DND-41 (cell line): Measurements from ENCODE around the gene ABCA12.

Source experiments
- ATAC-seq: fragments of 200-7000 bp; cut with Tn5 transposase; 3 replicates; pipeline ENCODE4 v1.9.1; 2021; ENCODE audit warnings: low read depth; ENCODE audit not compliant: insufficient read depth
- DNase-seq: peaks from one replicate; pipeline ENCODE4 v3.0.0-alpha.2; 2020
- H2AFZ ChIP-seq: 2 replicates; pipeline ENCODE4 v1.6.0; 2012; ENCODE audit warnings: low read depth, low read length
- H3K27ac ChIP-seq: 2 replicates; pipeline ENCODE4 v1.5.1; 2012; ENCODE audit warnings: low read length, inconsistent platforms
- H3K27me3 ChIP-seq: fragments of 200-600 bp; sonication (generic); 2 replicates; pipeline ENCODE4 v1.6.0; 2012; ENCODE audit warnings: low read length, mild to moderate bottlenecking, inconsistent platforms; ENCODE audit not compliant: insufficient read depth, poor library complexity
- H3K36me3 ChIP-seq: 2 replicates; pipeline ENCODE4 v1.5.1; 2012; ENCODE audit warnings: low read length, inconsistent platforms; ENCODE audit not compliant: insufficient read depth
- H3K4me1 ChIP-seq: 2 replicates; pipeline ENCODE4 v1.5.1; 2012; ENCODE audit warnings: mild to moderate bottlenecking, low read length; ENCODE audit not compliant: insufficient read depth
- H3K4me2 ChIP-seq: 2 replicates; pipeline ENCODE4 v1.6.0; 2012; ENCODE audit warnings: mild to moderate bottlenecking, moderate library complexity, low read length, inconsistent platforms; ENCODE audit not compliant: insufficient read depth
- H3K4me3 ChIP-seq, 2 experiments: fragments of 200-600 bp in 1 of 2; shearing (Covaris generic) in 1 of 2; 2 replicates each; pipeline ENCODE4 v1.5.1; 2012 to 2016; ENCODE audit warnings: inconsistent platforms in 2 of 2, low read length in 2 of 2, mild to moderate bottlenecking in 2 of 2, low read depth in 1 of 2, moderate library complexity in 1 of 2
- H3K79me2 ChIP-seq: 2 replicates; pipeline ENCODE4 v1.6.0; 2012; ENCODE audit warnings: low read length, inconsistent platforms; ENCODE audit not compliant: insufficient read depth
- H3K9ac ChIP-seq: 2 replicates; pipeline ENCODE4 v1.6.0; 2012; ENCODE audit warnings: low read depth, mild to moderate bottlenecking, inconsistent platforms, low read length, moderate library complexity
- H3K9me3 ChIP-seq: 2 replicates; pipeline ENCODE4 v1.5.1; 2012; ENCODE audit warnings: low read length, moderate library complexity, mild to moderate bottlenecking, inconsistent platforms; ENCODE audit not compliant: insufficient read depth, severe bottlenecking
- H4K20me1 ChIP-seq: 2 replicates; pipeline ENCODE4 v1.6.0; 2012; ENCODE audit warnings: low read length; ENCODE audit not compliant: insufficient read depth
- EZH2 ChIP-seq: IDR thresholded peaks from 3 replicates; pipeline ENCODE4 v1.6.1; 2012; ENCODE audit warnings: borderline replicate concordance, low read depth, mild to moderate bottlenecking, moderate library complexity, low read length, inconsistent platforms; ENCODE audit not compliant: severe bottlenecking
- TF ChIP-seq, protein P1 (sequence below): IDR thresholded peaks from 2 replicates; pipeline ENCODE4 v1.5.1; 2012; ENCODE audit warnings: borderline replicate concordance, low read length, moderate library complexity, mild to moderate bottlenecking; ENCODE audit not compliant: poor library complexity, severe bottlenecking; ENCODE audit errors: extremely low read depth

Gene ABCA12

DNA sequence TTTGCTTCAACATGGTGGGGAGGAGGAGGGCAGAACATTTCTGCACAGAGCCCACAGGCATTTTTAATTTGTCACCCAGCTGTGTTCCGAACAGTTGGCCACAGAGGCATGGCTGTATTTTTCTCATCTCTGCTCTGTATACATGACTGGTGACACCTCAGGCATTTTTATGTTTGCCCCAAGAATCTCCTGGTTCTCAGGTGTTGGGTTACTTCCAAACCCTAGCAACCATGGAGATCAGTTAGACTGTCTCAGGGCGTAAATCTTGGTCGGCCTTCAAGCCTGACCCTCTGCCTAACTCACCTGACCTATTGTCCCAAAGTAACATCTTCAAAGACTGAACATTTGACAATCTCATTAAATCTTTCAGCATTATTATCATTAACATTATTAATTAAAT lies 100.0 kb downstream of the ABCA12 start:
- no peak overlapping the region for H3K4me2 ChIP-seq
- no peak for TF ChIP-seq EZH2
- TF ChIP-seq, protein P1, sequence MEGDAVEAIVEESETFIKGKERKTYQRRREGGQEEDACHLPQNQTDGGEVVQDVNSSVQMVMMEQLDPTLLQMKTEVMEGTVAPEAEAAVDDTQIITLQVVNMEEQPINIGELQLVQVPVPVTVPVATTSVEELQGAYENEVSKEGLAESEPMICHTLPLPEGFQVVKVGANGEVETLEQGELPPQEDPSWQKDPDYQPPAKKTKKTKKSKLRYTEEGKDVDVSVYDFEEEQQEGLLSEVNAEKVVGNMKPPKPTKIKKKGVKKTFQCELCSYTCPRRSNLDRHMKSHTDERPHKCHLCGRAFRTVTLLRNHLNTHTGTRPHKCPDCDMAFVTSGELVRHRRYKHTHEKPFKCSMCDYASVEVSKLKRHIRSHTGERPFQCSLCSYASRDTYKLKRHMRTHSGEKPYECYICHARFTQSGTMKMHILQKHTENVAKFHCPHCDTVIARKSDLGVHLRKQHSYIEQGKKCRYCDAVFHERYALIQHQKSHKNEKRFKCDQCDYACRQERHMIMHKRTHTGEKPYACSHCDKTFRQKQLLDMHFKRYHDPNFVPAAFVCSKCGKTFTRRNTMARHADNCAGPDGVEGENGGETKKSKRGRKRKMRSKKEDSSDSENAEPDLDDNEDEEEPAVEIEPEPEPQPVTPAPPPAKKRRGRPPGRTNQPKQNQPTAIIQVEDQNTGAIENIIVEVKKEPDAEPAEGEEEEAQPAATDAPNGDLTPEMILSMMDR = no peak
- H3K79me2 ChIP-seq = no peaks in the 10 kb centered on the region
- no peak overlapping the region for H3K27ac ChIP-seq
- ATAC-seq (no peak), DNase-seq (no peak)
- H3K9ac ChIP-seq = no peak overlapping the region
- no peaks in the 10 kb centered on the region for H4K20me1 ChIP-seq
- H2AFZ ChIP-seq = no peak overlapping the region
- H3K36me3 ChIP-seq = no peaks in the 10 kb centered on the region
- H3K9me3 ChIP-seq = no peaks in the 10 kb centered on the region
- H3K27me3 ChIP-seq = no peaks in the 10 kb centered on the region
- no peak overlapping the region for H3K4me3 ChIP-seq
- H3K4me1 ChIP-seq = no peaks in the 10 kb centered on the region

DNA sequence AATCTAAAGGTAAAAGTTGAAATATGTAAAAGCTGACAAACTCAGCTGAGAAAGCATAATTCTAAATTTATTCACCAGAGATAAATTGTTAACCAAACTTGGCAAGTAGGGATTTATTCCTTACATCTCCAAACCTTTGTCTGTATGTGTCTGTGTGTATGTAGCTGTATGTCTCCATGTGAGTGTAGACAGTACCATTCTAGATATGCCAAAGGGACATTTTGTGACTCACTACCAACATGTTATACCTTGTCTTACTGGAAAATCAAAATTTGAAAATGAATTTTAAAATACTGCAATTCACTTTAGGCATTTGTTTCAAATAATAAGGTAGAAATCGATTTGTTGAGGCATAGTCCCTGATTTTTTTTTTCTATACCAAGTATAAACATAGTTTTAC lies 102.1 kb downstream of the ABCA12 start:
- Histone ChIP-seq H3K27me3 (no peaks in the 10 kb centered on the region), H3K27ac (no peak overlapping the region), H3K79me2 (no peaks in the 10 kb centered on the region), H4K20me1 (no peaks in the 10 kb centered on the region), H3K9me3 (no peaks in the 10 kb centered on the region), H3K4me2 (no peak overlapping the region), H3K4me1 (no peaks in the 10 kb centered on the region), H3K36me3 (no peaks in the 10 kb centered on the region), H3K9ac (no peak overlapping the region), H2AFZ (no peak overlapping the region), H3K4me3 (no peak overlapping the region)
- DNase-seq = no peak
- TF ChIP-seq EZH2 = no peak
- TF ChIP-seq, protein P1 = no peak
- ATAC-seq = no peak

DNA sequence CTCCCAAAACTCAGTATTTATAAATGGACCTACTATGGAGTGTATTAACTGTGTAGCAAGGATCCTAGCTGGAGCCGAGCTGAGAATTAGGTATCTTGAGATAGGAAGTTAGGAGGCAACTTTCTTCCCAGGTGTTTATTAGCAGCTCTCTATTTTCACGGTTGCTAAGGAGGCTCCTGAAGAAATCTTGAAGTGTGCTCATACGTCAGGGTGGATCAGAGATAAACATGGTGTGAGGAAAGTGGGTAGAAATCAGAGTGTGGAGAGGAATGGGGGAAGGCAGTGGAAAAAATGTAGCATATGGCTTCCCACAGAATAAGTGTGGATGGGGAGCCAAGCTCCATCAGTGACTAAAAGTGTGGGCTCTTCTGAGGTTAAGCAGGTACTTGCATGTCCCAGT lies 104.3 kb downstream of the ABCA12 start:
- Histone ChIP-seq H3K36me3 (no peaks in the 10 kb centered on the region), H3K4me1 (no peaks in the 10 kb centered on the region), H2AFZ (no peak overlapping the region), H3K27me3 (no peaks in the 10 kb centered on the region), H4K20me1 (no peaks in the 10 kb centered on the region), H3K9me3 (no peaks in the 10 kb centered on the region), H3K79me2 (no peaks in the 10 kb centered on the region), H3K4me3 (no peak overlapping the region), H3K27ac (no peak overlapping the region), H3K9ac (no peak overlapping the region), H3K4me2 (no peak overlapping the region)
- TF ChIP-seq EZH2 = no peak
- TF ChIP-seq, protein P1 = no peak
- DNase-seq (no peak), ATAC-seq (no peak)

DNA sequence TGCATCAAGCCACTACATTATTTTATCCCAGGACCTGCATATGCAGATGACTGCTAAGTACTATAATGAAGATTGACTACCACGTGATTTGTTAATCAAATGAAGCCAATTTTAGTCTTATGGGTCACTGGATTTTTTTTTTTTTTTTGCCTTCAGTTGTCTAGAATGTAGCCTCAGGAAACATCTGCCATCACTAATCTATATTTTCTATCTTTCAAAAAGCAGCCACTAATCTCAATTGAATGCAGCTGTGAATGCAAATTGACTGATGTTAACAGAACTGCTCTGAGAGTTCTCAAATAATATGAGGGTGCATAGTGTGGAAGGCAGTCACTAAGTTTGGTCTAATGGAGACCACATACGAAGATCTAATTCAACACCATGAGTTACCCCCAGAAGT lies 106.3 kb downstream of the ABCA12 start:
- no peaks in the 10 kb centered on the region for H3K27me3 ChIP-seq
- no peaks in the 10 kb centered on the region for H4K20me1 ChIP-seq
- no peak overlapping the region for H3K9ac ChIP-seq
- H3K36me3 ChIP-seq = no peaks in the 10 kb centered on the region
- H3K4me1 ChIP-seq = no peaks in the 10 kb centered on the region
- TF ChIP-seq EZH2 = no peak
- TF ChIP-seq, protein P1 = no peak
- DNase-seq (no peak), ATAC-seq (no peak)
- no peak overlapping the region for H3K4me3 ChIP-seq
- no peak overlapping the region for H2AFZ ChIP-seq
- no peak overlapping the region for H3K4me2 ChIP-seq
- H3K27ac ChIP-seq = no peak overlapping the region
- no peaks in the 10 kb centered on the region for H3K79me2 ChIP-seq
- no peaks in the 10 kb centered on the region for H3K9me3 ChIP-seq
